ENCODE results near the gene IMP4.

DNA sequence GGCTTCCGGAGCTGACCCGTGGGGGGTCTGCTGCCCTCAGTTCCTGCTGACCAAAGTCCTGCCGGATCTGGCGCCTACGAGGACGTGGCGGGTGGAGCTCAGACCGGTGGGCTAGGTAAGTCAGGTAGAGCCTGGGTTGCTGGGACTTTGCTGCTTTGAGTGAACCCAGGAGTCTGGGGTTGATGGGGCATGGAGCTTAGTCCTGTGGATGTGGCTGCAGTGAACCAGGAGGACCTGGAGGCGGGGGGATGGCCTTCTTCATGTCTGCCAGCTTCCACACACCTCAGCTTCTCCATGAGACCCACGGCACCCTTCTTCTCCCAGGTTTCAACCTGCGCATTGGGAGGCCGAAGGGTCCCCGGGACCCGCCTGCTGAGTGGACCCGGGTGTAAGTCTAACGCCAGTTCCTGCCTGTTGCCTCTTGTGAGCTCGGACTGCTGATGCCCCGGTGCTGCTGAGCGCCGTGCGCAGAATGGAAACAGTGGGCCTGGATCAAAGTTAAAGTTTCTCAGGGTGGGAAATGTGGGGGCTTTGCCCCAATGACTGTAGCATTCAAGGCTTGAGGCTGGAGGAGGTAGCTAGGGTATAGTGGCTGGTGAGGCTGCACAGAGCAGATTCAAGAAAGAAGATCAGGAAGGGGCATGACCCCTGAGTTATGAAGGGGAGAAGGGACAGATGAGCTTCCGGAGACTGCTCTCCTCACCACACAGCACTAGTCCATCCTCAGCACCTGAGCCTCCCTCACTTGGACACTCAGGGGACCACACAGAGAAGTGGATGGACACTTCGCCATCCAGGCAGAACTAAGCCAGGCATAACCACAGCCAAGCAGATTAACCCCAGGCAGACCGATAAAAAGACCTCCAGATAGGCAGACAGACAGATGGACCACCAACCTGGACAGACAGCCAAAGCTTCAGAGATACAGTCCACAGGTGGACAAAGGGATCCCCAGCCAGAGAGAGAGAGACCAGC, 30.4 kb downstream of the IMP4 start:
- TF ChIP-seq, protein P1, sequence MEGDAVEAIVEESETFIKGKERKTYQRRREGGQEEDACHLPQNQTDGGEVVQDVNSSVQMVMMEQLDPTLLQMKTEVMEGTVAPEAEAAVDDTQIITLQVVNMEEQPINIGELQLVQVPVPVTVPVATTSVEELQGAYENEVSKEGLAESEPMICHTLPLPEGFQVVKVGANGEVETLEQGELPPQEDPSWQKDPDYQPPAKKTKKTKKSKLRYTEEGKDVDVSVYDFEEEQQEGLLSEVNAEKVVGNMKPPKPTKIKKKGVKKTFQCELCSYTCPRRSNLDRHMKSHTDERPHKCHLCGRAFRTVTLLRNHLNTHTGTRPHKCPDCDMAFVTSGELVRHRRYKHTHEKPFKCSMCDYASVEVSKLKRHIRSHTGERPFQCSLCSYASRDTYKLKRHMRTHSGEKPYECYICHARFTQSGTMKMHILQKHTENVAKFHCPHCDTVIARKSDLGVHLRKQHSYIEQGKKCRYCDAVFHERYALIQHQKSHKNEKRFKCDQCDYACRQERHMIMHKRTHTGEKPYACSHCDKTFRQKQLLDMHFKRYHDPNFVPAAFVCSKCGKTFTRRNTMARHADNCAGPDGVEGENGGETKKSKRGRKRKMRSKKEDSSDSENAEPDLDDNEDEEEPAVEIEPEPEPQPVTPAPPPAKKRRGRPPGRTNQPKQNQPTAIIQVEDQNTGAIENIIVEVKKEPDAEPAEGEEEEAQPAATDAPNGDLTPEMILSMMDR (IDR thresholded peaks at IDR 0.05; ENCODE audit: low read depth, low read length, missing input control): no peak
- no peak for TF ChIP-seq YY1 (IDR thresholded peaks at IDR 0.05)
- no peak for TF ChIP-seq FOXA1 (IDR thresholded peaks at IDR 0.05)
- TF ChIP-seq, protein P2, sequence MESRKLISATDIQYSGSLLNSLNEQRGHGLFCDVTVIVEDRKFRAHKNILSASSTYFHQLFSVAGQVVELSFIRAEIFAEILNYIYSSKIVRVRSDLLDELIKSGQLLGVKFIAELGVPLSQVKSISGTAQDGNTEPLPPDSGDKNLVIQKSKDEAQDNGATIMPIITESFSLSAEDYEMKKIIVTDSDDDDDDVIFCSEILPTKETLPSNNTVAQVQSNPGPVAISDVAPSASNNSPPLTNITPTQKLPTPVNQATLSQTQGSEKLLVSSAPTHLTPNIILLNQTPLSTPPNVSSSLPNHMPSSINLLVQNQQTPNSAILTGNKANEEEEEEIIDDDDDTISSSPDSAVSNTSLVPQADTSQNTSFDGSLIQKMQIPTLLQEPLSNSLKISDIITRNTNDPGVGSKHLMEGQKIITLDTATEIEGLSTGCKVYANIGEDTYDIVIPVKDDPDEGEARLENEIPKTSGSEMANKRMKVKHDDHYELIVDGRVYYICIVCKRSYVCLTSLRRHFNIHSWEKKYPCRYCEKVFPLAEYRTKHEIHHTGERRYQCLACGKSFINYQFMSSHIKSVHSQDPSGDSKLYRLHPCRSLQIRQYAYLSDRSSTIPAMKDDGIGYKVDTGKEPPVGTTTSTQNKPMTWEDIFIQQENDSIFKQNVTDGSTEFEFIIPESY (IDR thresholded peaks at IDR 0.05): no peak
- TF ChIP-seq EGR1 (IDR thresholded peaks at IDR 0.05; ENCODE audit: low read depth in 2 of 2): no peak
